ENCODE results near the gene SLC4A5. TPM values are rescaled to one million over a fixed set of nuclear protein-coding genes. Genes with fewer than 3 reads are reported as not detected.

Gene SLC4A5
- polyA plus RNA-seq, 2 of the 4 experiments (the other 2 are of a cell fraction) = 0.50 to 1.1 TPM

DNA sequence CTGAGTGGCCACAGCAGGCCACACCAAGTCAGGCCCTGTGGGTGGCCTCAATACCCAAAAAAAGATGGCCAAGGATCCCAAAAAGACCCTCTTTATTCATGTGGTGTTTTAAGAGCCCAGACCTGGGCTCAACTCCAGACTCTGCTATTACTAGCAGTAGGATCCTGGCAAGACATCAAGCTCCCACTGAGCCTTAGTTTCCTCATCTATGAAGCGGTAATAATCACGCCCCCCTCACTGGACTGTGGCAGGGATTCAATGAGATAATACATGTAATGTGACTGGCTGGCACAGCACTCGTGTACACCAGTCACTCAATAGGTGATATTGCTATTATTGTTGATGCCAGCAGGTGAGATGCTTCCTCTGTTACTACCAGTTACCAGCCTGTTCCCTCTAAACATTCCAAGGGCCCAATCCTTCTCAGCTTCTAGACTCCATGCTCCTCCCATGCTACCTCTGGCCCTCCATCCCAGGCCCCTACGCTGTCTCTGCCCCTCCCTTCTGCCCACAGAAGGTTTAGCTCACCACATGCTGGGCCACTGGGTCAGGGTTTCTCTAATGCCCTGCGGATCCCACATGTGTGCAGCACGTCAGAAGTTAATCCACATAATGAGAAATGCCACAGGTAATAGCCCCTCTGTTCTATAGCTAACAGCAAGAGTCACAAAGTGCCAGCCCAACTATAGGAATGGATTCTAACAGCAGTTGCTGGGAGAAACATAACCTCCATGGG lies 51.2 kb downstream of the SLC4A5 start:
- Histone ChIP-seq H3K4me2 (no peak overlapping the region), H3K9me3 (no peaks in the 10 kb centered on the region), H3K4me3 (no peak overlapping the region), H3K27ac (no peak overlapping the region), H3K4me1 (no peaks in the 10 kb centered on the region)
- FAIRE-seq (no peak), DNase-seq (ENCODE audit: low read depth in 1 of 2, low spot score in 1 of 2) (no peak), ATAC-seq (0 out of 6 replicates have a peak, but pooled peaks of 1 of the 2 experiments have one; percentile 7)
- whole genome bisulfite sequencing (ENCODE audit: missing lambda C conversion rate) = 83% methylated on average over 6 of the region's 6 CpGs
- TF ChIP-seq MAZ (IDR thresholded peaks at IDR 0.05; ENCODE audit: borderline replicate concordance, low read depth, low read length) = no peak
- no peak for TF ChIP-seq CHD2 (IDR thresholded peaks at IDR 0.05; ENCODE audit: low read length, partially characterized antibody)
- no peak for TF ChIP-seq CBX2 (IDR thresholded peaks at IDR 0.05; ENCODE audit: borderline replicate concordance, low read depth)
- TF ChIP-seq JUN (IDR thresholded peaks at IDR 0.05) = no peak
- no peak for TF ChIP-seq KDM5A (IDR thresholded peaks at IDR 0.05)
- TF ChIP-seq TP53 (CRISPR knock-in tag; IDR thresholded peaks at IDR 0.05) = no peak
- TF ChIP-seq, protein P1, sequence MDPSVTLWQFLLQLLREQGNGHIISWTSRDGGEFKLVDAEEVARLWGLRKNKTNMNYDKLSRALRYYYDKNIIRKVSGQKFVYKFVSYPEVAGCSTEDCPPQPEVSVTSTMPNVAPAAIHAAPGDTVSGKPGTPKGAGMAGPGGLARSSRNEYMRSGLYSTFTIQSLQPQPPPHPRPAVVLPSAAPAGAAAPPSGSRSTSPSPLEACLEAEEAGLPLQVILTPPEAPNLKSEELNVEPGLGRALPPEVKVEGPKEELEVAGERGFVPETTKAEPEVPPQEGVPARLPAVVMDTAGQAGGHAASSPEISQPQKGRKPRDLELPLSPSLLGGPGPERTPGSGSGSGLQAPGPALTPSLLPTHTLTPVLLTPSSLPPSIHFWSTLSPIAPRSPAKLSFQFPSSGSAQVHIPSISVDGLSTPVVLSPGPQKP (IDR thresholded peaks at IDR 0.05; ENCODE audit: low read depth, low read length) = no peak
- no peak for TF ChIP-seq RARB (CRISPR knock-in tag; IDR thresholded peaks at IDR 0.05)
- TF ChIP-seq ZFP36 (IDR thresholded peaks at IDR 0.05; ENCODE audit: borderline replicate concordance, partially characterized antibody) = no peak
- TF ChIP-seq HDAC2 (IDR thresholded peaks at IDR 0.05) = no peak
- TF ChIP-seq KDM1A (IDR thresholded peaks at IDR 0.05; ENCODE audit: low read depth) = no peak
- TF ChIP-seq TFCP2L1 (CRISPR knock-in tag; IDR thresholded peaks at IDR 0.05) = no peak
- TF ChIP-seq, protein P2, sequence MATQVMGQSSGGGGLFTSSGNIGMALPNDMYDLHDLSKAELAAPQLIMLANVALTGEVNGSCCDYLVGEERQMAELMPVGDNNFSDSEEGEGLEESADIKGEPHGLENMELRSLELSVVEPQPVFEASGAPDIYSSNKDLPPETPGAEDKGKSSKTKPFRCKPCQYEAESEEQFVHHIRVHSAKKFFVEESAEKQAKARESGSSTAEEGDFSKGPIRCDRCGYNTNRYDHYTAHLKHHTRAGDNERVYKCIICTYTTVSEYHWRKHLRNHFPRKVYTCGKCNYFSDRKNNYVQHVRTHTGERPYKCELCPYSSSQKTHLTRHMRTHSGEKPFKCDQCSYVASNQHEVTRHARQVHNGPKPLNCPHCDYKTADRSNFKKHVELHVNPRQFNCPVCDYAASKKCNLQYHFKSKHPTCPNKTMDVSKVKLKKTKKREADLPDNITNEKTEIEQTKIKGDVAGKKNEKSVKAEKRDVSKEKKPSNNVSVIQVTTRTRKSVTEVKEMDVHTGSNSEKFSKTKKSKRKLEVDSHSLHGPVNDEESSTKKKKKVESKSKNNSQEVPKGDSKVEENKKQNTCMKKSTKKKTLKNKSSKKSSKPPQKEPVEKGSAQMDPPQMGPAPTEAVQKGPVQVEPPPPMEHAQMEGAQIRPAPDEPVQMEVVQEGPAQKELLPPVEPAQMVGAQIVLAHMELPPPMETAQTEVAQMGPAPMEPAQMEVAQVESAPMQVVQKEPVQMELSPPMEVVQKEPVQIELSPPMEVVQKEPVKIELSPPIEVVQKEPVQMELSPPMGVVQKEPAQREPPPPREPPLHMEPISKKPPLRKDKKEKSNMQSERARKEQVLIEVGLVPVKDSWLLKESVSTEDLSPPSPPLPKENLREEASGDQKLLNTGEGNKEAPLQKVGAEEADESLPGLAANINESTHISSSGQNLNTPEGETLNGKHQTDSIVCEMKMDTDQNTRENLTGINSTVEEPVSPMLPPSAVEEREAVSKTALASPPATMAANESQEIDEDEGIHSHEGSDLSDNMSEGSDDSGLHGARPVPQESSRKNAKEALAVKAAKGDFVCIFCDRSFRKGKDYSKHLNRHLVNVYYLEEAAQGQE (IDR thresholded peaks at IDR 0.05) = no peak
- no peak for TF ChIP-seq ZSCAN20 (CRISPR knock-in tag; IDR thresholded peaks at IDR 0.05)
- TF ChIP-seq NR3C1 (IDR thresholded peaks at IDR 0.05) = no peak
- no peak for TF ChIP-seq ZNF302 (CRISPR knock-in tag; IDR thresholded peaks at IDR 0.05)
- TF ChIP-seq MAFK (IDR thresholded peaks at IDR 0.05; ENCODE audit: partially characterized antibody) = no peak
- TF ChIP-seq PHF8 (IDR thresholded peaks at IDR 0.05; ENCODE audit: borderline replicate concordance, low read depth) = no peak
- POLR2A ChIA-PET = interaction anchor here (0.6 kb wide), 1 partner anchor 48 kb away, joined by 3 read pairs; no protein-coding TSS in a partner anchor
- CTCF ChIA-PET = interaction anchor here (1.0 to 3.6 kb wide), 8 partner anchors 12 to 425 kb away, joined by 3 to 20 read pairs (median 3); no protein-coding TSS in a partner anchor

DNA sequence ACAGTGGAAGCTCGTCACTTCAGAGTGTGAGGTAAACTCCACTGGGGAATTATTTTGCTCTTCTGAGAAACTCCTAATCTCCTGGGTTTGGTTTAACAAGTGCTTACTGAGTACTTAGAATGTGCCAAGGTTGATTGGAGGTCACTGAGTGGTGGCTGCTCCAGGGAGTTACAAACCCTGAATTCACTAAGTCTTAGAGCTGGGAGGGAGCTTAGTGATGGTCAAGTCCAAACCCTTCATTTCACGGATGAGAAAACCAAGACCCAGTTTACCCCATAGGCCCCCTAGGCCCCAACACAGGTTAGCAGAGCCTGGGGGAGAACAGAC lies 52.0 kb downstream of the SLC4A5 start:
- 92% methylated on average over 2 of the region's 2 CpGs for WGBS (ENCODE audit: missing lambda C conversion rate)
- H3K4me2 ChIP-seq = no peak overlapping the region
- H3K9me3 ChIP-seq = no peaks in the 10 kb centered on the region
- no peaks in the 10 kb centered on the region for H3K4me1 ChIP-seq
- ATAC-seq (no peak), DNase-seq (ENCODE audit: low read depth in 1 of 2, low spot score in 1 of 2) (no peak), FAIRE-seq (no peak)
- CTCF ChIA-PET = interaction anchor here (0.6 to 3.6 kb wide), 7 partner anchors 12 to 1438 kb away, joined by 3 to 20 read pairs (median 3); no protein-coding TSS in a partner anchor
- TF ChIP-seq GATA3 (IDR thresholded peaks at IDR 0.05; ENCODE audit: borderline replicate concordance) (no peak), ZSCAN20 (CRISPR knock-in tag; IDR thresholded peaks at IDR 0.05) (no peak), ZFP36 (IDR thresholded peaks at IDR 0.05; ENCODE audit: borderline replicate concordance, partially characterized antibody) (no peak), ZC3H11A (IDR thresholded peaks at IDR 0.05) (no peak), RCOR1 (IDR thresholded peaks at IDR 0.05; ENCODE audit: low read depth, low read length) (no peak), TP53 (CRISPR knock-in tag; IDR thresholded peaks at IDR 0.05) (no peak), HOXB13 (CRISPR knock-in tag; IDR thresholded peaks at IDR 0.05; ENCODE audit: low read depth) (no peak), CHD4 (IDR thresholded peaks at IDR 0.05; ENCODE audit: borderline replicate concordance) (no peak)
- TF ChIP-seq, protein P3, sequence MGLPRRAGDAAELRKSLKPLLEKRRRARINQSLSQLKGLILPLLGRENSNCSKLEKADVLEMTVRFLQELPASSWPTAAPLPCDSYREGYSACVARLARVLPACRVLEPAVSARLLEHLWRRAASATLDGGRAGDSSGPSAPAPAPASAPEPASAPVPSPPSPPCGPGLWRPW (IDR thresholded peaks at IDR 0.05) = no peak
- no peak overlapping the region for H3K4me3 ChIP-seq
- POLR2A ChIA-PET = no interaction called here
- H3K27ac ChIP-seq = no peak overlapping the region

Measured in A549 (cell line).